A673 (cell line): ENCODE measurements around the gene PARP14. TPM values are rescaled to one million over a fixed set of nuclear protein-coding genes. Genes with fewer than 3 reads are reported as not detected.
A peak's percentile ranks its signal among the peaks of the same experiment; 100 is the strongest.

Experiments used
- BruUV-seq: library from RNA; stranded (reverse); fragments of 400-500 nt; replicated peaks from 2 replicates; lab custom pipeline; 2021; lab: Mats Ljungman, UMichigan
- CTCF ChIA-PET: fragments of 300-600 bp; sonication (Branson Sonifier 250); formaldehyde crosslinking; loops from one replicate; lab custom pipeline; 2022; ENCODE audit warnings: antibody characterized with exemption; lab: Charles Lee
- POLR2A ChIA-PET: fragments of 300-600 bp; sonication (Branson Sonifier 250); formaldehyde crosslinking; loops from one replicate; lab custom pipeline; 2022; ENCODE audit warnings: antibody characterized with exemption; ENCODE audit not compliant: low non-redundant PET; lab: Charles Lee
- DNase-seq: peaks from one replicate; pipeline ENCODE4 v3.0.0-alpha.2; 2015; ENCODE audit warnings: low spot score
- H3K27ac ChIP-seq: fragments of 200-600 bp; sonication (generic); 2 replicates; pipeline ENCODE4 v1.5.1; 2016; ENCODE audit warnings: mixed run types, low read depth, mild to moderate bottlenecking, mixed read lengths, antibody characterized with exemption, low read length; ENCODE audit not compliant: poor library complexity, severe bottlenecking
- H3K27me3 ChIP-seq: fragments of 200-600 bp; sonication (generic); replicated peaks from 2 replicates; pipeline ENCODE4 v1.6.1; 2017; ENCODE audit warnings: mixed run types, low read depth, mild to moderate bottlenecking, mixed read lengths, antibody characterized with exemption, low read length; ENCODE audit not compliant: insufficient read depth, poor library complexity
- H3K36me3 ChIP-seq: fragments of 200-600 bp; sonication (generic); 2 replicates; pipeline ENCODE4 v1.6.1; 2016; ENCODE audit warnings: mixed run types, mild to moderate bottlenecking, mixed read lengths, antibody characterized with exemption, low read length; ENCODE audit not compliant: insufficient read depth, poor library complexity, severe bottlenecking
- H3K4me1 ChIP-seq: fragments of 200-600 bp; sonication (generic); 2 replicates; pipeline ENCODE4 v1.6.1; 2017; ENCODE audit warnings: mixed run types, mild to moderate bottlenecking, mixed read lengths, antibody characterized with exemption, low read length; ENCODE audit not compliant: insufficient read depth, poor library complexity, severe bottlenecking
- H3K4me3 ChIP-seq: fragments of 200-600 bp; sonication (generic); 2 replicates; pipeline ENCODE4 v1.5.1; 2016; ENCODE audit warnings: low read depth, mixed run types, mild to moderate bottlenecking, mixed read lengths, low read length; ENCODE audit not compliant: poor library complexity, severe bottlenecking
- H3K9me3 ChIP-seq: fragments of 200-600 bp; sonication (generic); 2 replicates; pipeline ENCODE4 v1.6.1; 2016; ENCODE audit warnings: mixed run types, low read depth, mild to moderate bottlenecking, mixed read lengths, antibody characterized with exemption, low read length; ENCODE audit not compliant: poor library complexity, severe bottlenecking
- CTCF ChIP-seq: fragments of 300-800, 200-600 bp; sonication (generic); conservative IDR thresholded peaks from 2 replicates; pipeline ENCODE4 v1.5.1; 2017; ENCODE audit warnings: low read depth, mild to moderate bottlenecking, antibody characterized with exemption, low read length, moderate library complexity, mixed read lengths
- EZH2 ChIP-seq: fragments of 200-600 bp; sonication (generic); IDR thresholded peaks from 2 replicates; pipeline ENCODE4 v1.6.1; 2017; ENCODE audit warnings: borderline replicate concordance, low read depth, mild to moderate bottlenecking, mixed read lengths, antibody characterized with exemption, low read length; ENCODE audit not compliant: poor library complexity, severe bottlenecking
- intact Hi-C: fragments of 100-400 bp; cut with micrococcal nuclease; formaldehyde crosslinking; loops from one replicate; pipeline ENCODE4 v1.10.0; 2022; ENCODE audit not compliant: unreplicated experiment
- total RNA-seq: library from RNA; stranded (reverse); gene quantifications from 2 replicates; pipeline ENCODE4 v1.2.3, GENCODE V29; 2021

The PARP14 gene
- total RNA-seq, 1 experiment from 2014 or later, result 22.8 TPM

GRCh38 chr3:122760453-122761271 is 80.0 kb downstream of the PARP14 start:
- TF ChIP-seq EZH2 (no peak), CTCF (no peak)
- no peak overlapping the region for H3K4me3 ChIP-seq
- H3K36me3 ChIP-seq, result no peaks in the 10 kb centered on the region
- peaks cover 15% of the 10 kb centered on the region for H3K4me1 ChIP-seq
- intact Hi-C loops, result no loop called here
- ChIA-PET CTCF (no interaction called here), POLR2A (interaction anchor here (0.6 kb wide), 1 partner anchor 10 kb away, joined by 3 read pairs; no protein-coding TSS in a partner anchor)
- no peaks in the 10 kb centered on the region for H3K27me3 ChIP-seq
- peak; percentile 58 for DNase-seq
- H3K9me3 ChIP-seq, result no peaks in the 10 kb centered on the region
- BruUV-seq, result no TSS peak
- no peak overlapping the region for H3K27ac ChIP-seq

DNA sequence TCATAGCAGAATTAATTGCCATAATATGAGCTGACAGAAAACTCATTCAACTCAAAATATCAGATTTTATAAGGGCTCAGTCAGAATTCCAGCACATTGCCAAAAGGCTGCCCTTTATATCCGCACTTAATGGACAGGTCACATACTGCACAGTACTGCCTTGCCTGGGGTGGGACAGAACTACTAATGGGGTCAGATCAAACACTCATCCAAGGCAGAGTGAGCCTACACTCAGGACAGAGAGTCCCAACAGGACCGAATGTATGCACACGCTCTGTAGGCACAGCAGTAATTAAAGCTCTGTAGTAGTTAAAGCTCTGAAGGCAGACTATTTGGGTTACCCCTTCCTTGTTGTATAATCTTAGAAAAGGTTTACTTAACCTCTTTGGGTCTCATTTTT is 85.8 kb downstream of the PARP14 start:
- intact Hi-C loops, result no loop called here
- no TSS peak for BruUV-seq
- ChIA-PET POLR2A (no interaction called here), CTCF (no interaction called here)
- DNase-seq, result no peak
- Histone ChIP-seq H3K27me3 (no peaks in the 10 kb centered on the region), H3K27ac (no peak overlapping the region), H3K36me3 (no peaks in the 10 kb centered on the region), H3K4me1 (no peaks in the 10 kb centered on the region), H3K9me3 (no peaks in the 10 kb centered on the region), H3K4me3 (no peak overlapping the region)
- TF ChIP-seq EZH2, result no peak
- TF ChIP-seq CTCF, result no peak

DNA sequence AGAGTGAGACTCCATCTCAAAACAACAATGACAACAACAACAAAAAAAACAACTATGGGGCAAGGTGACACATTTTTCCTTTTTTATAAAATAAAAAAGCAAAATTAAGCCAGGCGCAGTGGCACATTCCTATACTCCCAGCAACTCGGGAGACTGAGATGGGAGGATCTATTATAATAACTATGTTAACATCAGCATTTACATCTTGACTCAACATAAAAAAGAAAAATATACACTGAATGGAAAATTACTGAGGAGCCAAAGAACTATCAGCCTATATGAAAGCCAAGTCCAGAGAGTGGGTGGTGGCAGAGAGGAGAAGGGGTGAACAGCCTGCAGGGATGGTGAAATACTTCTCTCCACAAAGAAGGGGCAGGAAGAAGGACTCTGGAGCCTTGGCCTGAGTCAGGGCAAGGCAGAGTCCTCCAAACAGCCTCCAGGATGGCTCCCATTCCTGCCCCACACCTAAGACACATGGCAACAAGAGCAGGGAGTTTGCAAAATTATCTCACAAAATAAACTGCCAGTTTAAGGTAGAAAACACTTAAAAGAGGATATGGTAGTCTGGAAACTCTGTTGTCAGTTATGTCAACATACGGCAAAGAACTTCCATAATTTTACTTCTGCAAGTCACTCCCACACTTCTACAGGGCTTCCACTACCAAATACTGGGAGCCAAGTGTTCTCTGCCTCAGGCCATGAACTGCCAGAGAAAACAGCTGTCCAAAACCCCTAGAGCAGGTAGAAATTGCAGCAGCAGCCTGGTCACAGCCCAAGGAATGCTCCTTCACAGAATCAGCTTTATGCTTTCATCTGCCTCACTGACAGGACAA is 87.1 kb downstream of the PARP14 start:
- TF ChIP-seq CTCF (no peak), EZH2 (no peak)
- CTCF ChIA-PET, result no interaction called here

More for the DNA sequence above, 87.1 kb downstream of the PARP14 start:
- H3K4me3 ChIP-seq, result no peak overlapping the region
- H3K4me1 ChIP-seq, result no peaks in the 10 kb centered on the region
- BruUV-seq, result no TSS peak
- no peak overlapping the region for H3K27ac ChIP-seq
- POLR2A ChIA-PET, result no interaction called here
- no peak for DNase-seq
- H3K27me3 ChIP-seq, result no peaks in the 10 kb centered on the region
- no peaks in the 10 kb centered on the region for H3K9me3 ChIP-seq
- intact Hi-C loops, result no loop called here
- no peaks in the 10 kb centered on the region for H3K36me3 ChIP-seq
